ENCODE measurements around the gene LSM7.

LSM7 gene

DNA sequence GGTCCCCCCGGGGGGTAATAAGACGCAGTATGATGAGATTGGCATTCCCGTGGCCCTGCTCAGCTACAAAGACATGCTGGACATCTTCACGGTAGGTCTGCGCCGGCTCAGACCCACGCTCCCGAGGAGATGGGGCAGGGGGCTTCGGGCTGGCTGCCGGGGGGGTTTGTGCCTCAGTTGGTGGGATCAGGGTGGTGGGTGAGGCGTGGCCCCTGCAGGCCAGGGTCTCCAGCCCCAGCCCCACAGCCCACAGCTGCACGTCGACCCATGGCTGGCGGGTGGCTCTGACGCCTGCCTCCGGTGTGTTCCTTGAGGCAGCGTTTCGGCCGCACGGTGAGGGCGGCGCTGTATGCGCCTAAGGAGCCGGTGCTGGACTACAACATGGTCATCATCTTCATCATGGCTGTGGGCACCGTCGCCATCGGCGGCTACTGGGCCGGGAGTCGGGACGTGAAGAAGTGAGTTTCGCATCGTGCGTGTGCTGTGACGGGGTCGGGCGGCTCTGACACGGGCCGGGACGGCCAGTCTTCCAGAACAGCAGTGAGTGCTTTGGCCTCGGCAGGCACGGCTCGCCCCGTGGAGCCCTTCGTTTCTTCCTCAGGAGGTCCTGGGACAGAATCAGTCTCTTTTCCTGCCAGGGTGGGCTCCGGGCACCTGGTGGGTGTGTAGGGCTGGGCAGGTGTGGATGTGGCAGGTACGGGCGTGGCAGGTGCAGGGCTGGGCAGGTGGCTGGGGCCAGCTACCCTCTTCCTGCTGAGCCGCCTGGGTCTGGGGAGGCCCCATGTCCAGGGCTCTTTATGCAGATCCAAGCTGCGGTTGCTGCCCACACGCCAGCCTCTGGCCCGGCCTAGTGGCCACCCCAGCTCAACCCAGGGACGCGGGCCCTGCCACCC is 10.6 kb upstream of the LSM7 start:
- TF ChIP-seq, protein P1, sequence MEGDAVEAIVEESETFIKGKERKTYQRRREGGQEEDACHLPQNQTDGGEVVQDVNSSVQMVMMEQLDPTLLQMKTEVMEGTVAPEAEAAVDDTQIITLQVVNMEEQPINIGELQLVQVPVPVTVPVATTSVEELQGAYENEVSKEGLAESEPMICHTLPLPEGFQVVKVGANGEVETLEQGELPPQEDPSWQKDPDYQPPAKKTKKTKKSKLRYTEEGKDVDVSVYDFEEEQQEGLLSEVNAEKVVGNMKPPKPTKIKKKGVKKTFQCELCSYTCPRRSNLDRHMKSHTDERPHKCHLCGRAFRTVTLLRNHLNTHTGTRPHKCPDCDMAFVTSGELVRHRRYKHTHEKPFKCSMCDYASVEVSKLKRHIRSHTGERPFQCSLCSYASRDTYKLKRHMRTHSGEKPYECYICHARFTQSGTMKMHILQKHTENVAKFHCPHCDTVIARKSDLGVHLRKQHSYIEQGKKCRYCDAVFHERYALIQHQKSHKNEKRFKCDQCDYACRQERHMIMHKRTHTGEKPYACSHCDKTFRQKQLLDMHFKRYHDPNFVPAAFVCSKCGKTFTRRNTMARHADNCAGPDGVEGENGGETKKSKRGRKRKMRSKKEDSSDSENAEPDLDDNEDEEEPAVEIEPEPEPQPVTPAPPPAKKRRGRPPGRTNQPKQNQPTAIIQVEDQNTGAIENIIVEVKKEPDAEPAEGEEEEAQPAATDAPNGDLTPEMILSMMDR (IDR thresholded peaks at IDR 0.05) = no peak

DNA sequence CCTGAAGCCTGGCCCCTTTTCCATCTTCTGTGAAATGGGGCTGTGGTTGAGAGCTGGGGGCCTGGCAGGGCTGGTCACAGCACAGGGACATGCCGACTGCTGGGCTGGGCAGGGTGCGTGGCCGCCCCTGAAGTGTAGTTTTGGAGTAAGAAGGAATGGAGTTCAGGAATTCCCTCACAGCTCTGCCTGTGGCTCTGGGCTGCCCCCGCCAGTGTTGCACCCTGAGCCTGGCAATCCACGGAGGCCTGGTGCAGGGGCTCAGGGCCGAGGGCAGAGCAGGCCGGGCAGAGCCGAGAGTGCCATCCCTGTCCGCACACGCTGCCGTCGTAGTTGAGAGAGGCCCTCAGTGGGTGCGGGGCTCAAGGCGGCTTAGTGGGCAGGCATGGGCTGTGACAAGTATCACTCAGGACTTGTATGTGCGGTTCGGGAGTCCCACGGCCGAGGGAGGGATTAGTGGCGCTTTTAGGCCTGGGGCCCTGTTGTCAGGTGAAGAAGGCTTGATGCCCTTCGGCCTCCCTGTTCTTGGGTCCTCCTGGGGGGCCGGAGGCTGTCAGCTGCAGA is 9.7 kb upstream of the LSM7 start:
- TF ChIP-seq, protein P1 (IDR thresholded peaks at IDR 0.05) = no peak

DNA sequence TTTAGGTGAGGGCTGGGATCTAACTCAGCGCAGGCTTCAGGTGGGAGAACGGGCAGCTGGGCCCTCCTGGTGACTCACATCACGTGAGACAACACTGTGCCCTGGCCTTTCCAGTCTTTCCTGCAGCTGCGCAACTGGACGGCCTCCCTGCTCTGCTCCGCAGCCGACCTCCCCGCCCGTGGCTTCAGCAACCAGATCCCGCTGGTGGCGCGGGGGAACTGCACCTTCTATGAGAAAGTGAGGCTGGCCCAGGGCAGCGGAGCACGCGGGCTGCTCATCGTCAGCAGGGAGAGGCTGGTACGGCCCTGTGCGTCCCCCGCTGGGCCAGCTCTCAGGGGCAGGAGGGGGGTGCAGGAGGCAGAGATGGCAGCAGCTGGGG is 8.9 kb upstream of the LSM7 start:
- TF ChIP-seq, protein P1 (IDR thresholded peaks at IDR 0.05) = no peak

DNA sequence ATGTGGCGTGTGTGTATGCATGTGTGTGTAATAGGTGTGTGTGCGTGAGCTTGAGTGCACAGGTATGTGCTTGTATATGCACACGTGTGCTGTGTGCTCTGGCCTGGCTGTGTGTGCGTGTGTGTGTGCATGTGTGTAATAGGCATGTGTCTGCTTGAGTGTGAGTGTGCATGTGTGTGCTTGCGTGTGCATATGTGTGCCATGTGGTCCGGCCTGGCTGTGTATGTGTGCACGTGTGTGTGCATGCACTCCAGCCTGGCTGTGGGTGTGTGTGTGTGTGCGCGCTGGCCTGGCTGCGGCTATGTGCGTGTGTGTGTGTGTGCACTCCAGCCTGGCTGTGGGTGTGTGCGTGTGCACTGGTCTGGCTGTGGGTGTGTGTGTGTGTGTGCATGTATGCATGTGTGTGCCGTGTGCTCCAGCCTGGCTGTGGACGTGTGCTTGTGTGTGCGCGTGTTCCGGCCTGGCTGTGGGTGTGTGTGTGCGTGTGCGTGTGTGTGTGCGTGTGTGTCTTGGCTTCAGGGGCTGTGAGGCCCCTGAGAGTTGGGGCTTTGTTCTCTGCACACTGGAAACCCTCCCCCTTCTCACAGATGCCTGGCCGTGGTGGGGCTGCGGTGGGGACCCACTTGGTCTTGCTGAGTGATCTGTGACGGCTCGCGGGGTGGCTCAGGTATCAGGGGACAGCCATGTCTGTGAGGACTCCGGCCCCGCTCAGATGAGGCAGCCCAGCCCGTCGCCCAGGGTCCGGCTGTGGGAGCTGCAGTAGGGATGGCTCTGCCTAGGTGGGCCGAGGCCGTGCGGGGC is 8.3 kb upstream of the LSM7 start:
- TF ChIP-seq, protein P1 (IDR thresholded peaks at IDR 0.05) = no peak

DNA sequence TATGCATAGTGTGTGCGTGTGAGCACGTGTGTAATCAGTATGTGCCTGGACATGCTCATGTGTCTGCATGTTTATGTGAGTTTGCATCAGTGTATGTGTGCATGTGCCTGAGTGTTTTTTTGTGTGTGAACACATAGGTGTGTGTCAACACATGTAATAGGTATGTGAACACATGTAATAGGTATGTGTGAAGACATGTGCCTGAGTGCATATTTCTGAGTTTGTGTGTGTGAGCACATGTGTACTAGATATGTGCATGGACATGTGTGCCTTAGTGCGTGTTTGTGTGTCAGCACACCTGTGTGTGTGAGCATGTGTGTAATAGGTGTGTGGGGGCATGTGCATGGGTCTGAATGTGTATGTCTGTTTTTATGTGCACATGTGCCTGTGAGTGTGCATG is 7.5 kb upstream of the LSM7 start:
- TF ChIP-seq, protein P1 (IDR thresholded peaks at IDR 0.05) = no peak

DNA sequence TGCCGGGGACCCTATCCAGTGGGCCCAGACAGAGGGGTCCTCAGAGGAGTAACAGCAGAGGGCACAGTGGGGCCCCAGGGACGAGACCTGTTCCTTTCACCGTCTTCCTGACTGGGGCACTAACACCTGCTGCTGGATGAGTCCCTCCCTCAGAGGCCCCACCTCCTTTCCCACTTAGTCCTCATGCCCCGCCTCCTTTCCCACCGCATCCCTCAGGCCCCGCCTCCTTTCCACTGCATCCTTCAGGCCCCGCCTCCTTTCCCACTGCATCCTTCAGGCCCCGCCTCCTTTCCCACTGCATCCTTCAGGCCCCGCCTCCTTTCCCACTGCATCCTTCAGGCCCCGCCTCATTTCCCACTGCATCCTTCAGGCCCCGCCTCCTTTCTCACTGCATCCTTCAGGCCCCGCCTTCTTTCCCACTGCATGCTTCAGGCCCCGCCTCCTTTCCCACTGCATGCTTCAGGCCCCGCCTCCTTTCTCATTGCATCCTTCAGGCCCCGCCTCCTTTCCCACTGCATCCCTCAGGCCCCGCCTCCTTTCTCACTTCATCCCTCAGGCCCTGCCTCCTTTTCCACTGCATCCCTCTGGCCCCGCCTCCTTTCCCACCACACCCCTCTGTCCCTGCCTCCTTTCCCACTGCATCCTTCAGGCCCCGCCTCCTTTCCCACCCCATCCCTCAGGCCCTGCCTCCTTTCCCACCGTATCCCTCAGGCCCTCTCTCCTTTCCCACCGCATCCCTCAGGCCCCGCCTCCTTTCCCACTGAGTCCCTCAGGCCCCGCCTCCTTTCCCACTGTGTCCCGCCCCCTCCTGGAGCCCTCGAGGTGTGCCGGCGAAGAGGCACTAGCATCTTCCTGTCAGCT is 6.8 kb upstream of the LSM7 start:
- TF ChIP-seq, protein P1 (IDR thresholded peaks at IDR 0.05) = no peak

DNA sequence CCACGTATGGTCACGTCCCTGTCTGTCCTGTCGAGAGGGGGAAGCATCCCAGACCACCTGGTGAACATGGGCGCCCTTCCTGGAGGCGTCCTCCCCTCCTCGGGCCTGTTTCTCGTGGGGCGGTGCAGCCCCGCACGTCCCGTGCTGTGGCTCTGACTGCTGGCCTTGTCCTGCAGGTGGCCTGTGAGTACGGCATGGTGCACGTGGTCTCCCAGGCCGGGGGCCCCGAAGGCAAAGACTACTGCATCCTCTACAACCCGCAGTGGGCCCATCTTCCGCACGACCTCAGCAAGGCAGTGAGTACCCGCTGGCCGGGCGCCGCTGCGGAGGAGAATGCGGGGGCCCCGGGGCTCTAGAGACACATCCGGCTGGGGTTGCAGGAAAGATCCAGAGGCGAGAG is 6.0 kb upstream of the LSM7 start:
- TF ChIP-seq, protein P1 (IDR thresholded peaks at IDR 0.05) = no peak

All from LNCAP (cell line).